Vagina (tissue), 2 donors: Measurements from ENCODE around the gene DBF4B.

ENCODE experiments used
- POLR2AphosphoS5 ChIP-seq, 2 donors: sonication (generic); formaldehyde crosslinking; IDR thresholded peaks; one replicate each; pipeline ENCODE4 v1.9.0; 2017; ENCODE audit warnings: antibody characterized with exemption in 2 of 2, mild to moderate bottlenecking in 2 of 2, low read depth in 1 of 2; ENCODE audit not compliant: insufficient read depth in 1 of 2
- TF ChIP-seq, protein P1 (sequence below), 3 experiments: fragments of 450-650 bp in 2 of 3; fragments of 200-600 bp in 1 of 3; sonication (generic) in 1 of 3; IDR thresholded peaks; one replicate each; pipeline ENCODE4 v1.5.1; 2017 to 2019; ENCODE audit warnings: antibody characterized with exemption in 3 of 3, mild to moderate bottlenecking in 2 of 3, moderate library complexity in 2 of 3

DNA sequence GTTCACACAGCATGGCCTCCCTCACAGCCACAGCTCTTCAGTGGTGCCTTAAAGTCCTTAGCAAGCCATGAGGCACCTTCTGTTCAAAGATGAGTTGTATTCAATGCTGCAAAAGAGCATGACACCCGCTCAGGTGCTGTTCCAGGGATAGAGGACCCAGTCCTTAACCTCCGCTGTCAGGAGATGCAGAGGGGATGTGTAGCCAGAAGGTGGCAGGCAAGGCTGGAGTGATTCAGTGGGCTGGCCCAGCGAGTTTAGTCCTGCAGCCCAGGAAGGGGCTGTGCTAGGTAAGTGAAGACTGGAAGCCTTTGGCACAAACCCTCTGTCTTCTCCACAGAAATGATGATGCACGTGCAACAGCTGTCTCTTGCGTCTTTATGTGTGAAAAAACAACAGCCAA lies 25.3 kb downstream of the DBF4B start:
- TF ChIP-seq, protein P1, sequence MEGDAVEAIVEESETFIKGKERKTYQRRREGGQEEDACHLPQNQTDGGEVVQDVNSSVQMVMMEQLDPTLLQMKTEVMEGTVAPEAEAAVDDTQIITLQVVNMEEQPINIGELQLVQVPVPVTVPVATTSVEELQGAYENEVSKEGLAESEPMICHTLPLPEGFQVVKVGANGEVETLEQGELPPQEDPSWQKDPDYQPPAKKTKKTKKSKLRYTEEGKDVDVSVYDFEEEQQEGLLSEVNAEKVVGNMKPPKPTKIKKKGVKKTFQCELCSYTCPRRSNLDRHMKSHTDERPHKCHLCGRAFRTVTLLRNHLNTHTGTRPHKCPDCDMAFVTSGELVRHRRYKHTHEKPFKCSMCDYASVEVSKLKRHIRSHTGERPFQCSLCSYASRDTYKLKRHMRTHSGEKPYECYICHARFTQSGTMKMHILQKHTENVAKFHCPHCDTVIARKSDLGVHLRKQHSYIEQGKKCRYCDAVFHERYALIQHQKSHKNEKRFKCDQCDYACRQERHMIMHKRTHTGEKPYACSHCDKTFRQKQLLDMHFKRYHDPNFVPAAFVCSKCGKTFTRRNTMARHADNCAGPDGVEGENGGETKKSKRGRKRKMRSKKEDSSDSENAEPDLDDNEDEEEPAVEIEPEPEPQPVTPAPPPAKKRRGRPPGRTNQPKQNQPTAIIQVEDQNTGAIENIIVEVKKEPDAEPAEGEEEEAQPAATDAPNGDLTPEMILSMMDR (IDR thresholded peaks at IDR 0.05), result no peak
- no peak for TF ChIP-seq POLR2AphosphoS5 (IDR thresholded peaks at IDR 0.05; ENCODE audit: insufficient read depth in 1 of 2, low read depth in 1 of 2)
